ENCODE results near the gene COMT. TPM values are rescaled to one million over a fixed set of nuclear protein-coding genes. Genes with fewer than 3 reads are reported as not detected.

The COMT gene
- total and polyA plus RNA-seq, 9 donors: 61.9 to 104 (median 81.3) TPM

- no peak overlapping the region for H3K4me3 ChIP-seq (ENCODE audit: low read length)
- DNase-seq: no peak
- peaks cover 8% of the 10 kb centered on the region for H3K9me3 ChIP-seq (replicated peaks; ENCODE audit: control insufficient read depth, low read depth, low read length)
- H3K36me3 ChIP-seq (ENCODE audit: control insufficient read depth, insufficient read depth, low read length): no peaks in the 10 kb centered on the region
- 48% methylated on average over 3 of the region's 9 CpGs for WGBS (ENCODE audit: insufficient coverage)
- no peaks in the 10 kb centered on the region for H3K27me3 ChIP-seq (ENCODE audit: control insufficient read depth, insufficient read depth, low read length)
- H3K4me1 ChIP-seq (ENCODE audit: control insufficient read depth, insufficient read depth, low read length): peaks cover 55% of the 10 kb centered on the region
- peak overlapping the region; percentile 63 for H3K27ac ChIP-seq (ENCODE audit: low read length)
These were observed 60.6 kb downstream of the COMT start for GRCh38 chr22:20002128-20002527.

- Histone ChIP-seq H3K4me1 (ENCODE audit: control insufficient read depth, insufficient read depth, low read length) (peaks cover 50% of the 10 kb centered on the region), H3K27me3 (ENCODE audit: control insufficient read depth, insufficient read depth, low read length) (no peaks in the 10 kb centered on the region), H3K27ac (ENCODE audit: low read length) (peak overlapping the region; percentile 63), H3K4me3 (ENCODE audit: low read length) (no peak overlapping the region), H3K9me3 (replicated peaks; ENCODE audit: control insufficient read depth, low read depth, low read length) (peaks cover 8% of the 10 kb centered on the region), H3K36me3 (ENCODE audit: control insufficient read depth, insufficient read depth, low read length) (no peaks in the 10 kb centered on the region)
- WGBS (ENCODE audit: insufficient coverage): 70% methylated on average over 2 of the region's 2 CpGs
- DNase-seq: peak; percentile 79
These were observed 61.1 kb downstream of the COMT start for GRCh38 chr22:20002636-20003035.

GRCh38 chr22:20003304-20003703 lies 61.7 kb downstream of the COMT start:
- WGBS (ENCODE audit: insufficient coverage): no CpG with 5 or more reads among the region's 1 CpG
- Histone ChIP-seq H3K4me3 (ENCODE audit: low read length) (no peak overlapping the region), H3K4me1 (ENCODE audit: control insufficient read depth, insufficient read depth, low read length) (peaks cover 44% of the 10 kb centered on the region), H3K27ac (ENCODE audit: low read length) (peak overlapping the region; percentile 63), H3K9me3 (replicated peaks; ENCODE audit: control insufficient read depth, low read depth, low read length) (peaks cover 8% of the 10 kb centered on the region), H3K36me3 (ENCODE audit: control insufficient read depth, insufficient read depth, low read length) (no peaks in the 10 kb centered on the region), H3K27me3 (ENCODE audit: control insufficient read depth, insufficient read depth, low read length) (no peaks in the 10 kb centered on the region)
- no peak for DNase-seq

GRCh38 chr22:20004464-20004863 lies 62.9 kb downstream of the COMT start:
- DNase-seq: no peak
- Histone ChIP-seq H3K4me1 (ENCODE audit: control insufficient read depth, insufficient read depth, low read length) (peaks cover 32% of the 10 kb centered on the region), H3K4me3 (ENCODE audit: low read length) (no peak overlapping the region), H3K36me3 (ENCODE audit: control insufficient read depth, insufficient read depth, low read length) (no peaks in the 10 kb centered on the region), H3K27me3 (ENCODE audit: control insufficient read depth, insufficient read depth, low read length) (no peaks in the 10 kb centered on the region), H3K9me3 (replicated peaks; ENCODE audit: control insufficient read depth, low read depth, low read length) (peaks cover 8% of the 10 kb centered on the region), H3K27ac (ENCODE audit: low read length) (no peak overlapping the region)
- WGBS (ENCODE audit: insufficient coverage): no CpG with 5 or more reads among the region's 3 CpGs

- no peak for DNase-seq
- Histone ChIP-seq H3K36me3 (ENCODE audit: control insufficient read depth, insufficient read depth, low read length) (no peaks in the 10 kb centered on the region), H3K4me1 (ENCODE audit: control insufficient read depth, insufficient read depth, low read length) (peaks cover 22% of the 10 kb centered on the region), H3K9me3 (replicated peaks; ENCODE audit: control insufficient read depth, low read depth, low read length) (peaks cover 5% of the 10 kb centered on the region), H3K27ac (ENCODE audit: low read length) (no peak overlapping the region), H3K27me3 (ENCODE audit: control insufficient read depth, insufficient read depth, low read length) (no peaks in the 10 kb centered on the region), H3K4me3 (ENCODE audit: low read length) (no peak overlapping the region)
- 86% methylated on average over 7 of the region's 11 CpGs for WGBS (ENCODE audit: insufficient coverage)
These were observed 66.8 kb downstream of the COMT start for GRCh38 chr22:20008221-20008995.

- Histone ChIP-seq H3K9me3 (replicated peaks; ENCODE audit: control insufficient read depth, low read depth, low read length) (peaks cover 5% of the 10 kb centered on the region), H3K27me3 (ENCODE audit: control insufficient read depth, insufficient read depth, low read length) (no peaks in the 10 kb centered on the region), H3K4me3 (ENCODE audit: low read length) (no peak overlapping the region), H3K4me1 (ENCODE audit: control insufficient read depth, insufficient read depth, low read length) (peaks cover 27% of the 10 kb centered on the region), H3K36me3 (ENCODE audit: control insufficient read depth, insufficient read depth, low read length) (no peaks in the 10 kb centered on the region), H3K27ac (ENCODE audit: low read length) (no peak overlapping the region)
- no peak for DNase-seq
- WGBS (ENCODE audit: insufficient coverage): 87% methylated on average over 9 of the region's 9 CpGs
These were observed 67.5 kb downstream of the COMT start for GRCh38 chr22:20009018-20009491.

- H3K27ac ChIP-seq (ENCODE audit: low read length): no peak overlapping the region
- no peak overlapping the region for H3K4me3 ChIP-seq (ENCODE audit: low read length)
- H3K36me3 ChIP-seq (ENCODE audit: control insufficient read depth, insufficient read depth, low read length): no peaks in the 10 kb centered on the region
- no peak for DNase-seq
- WGBS (ENCODE audit: insufficient coverage): 84% methylated on average over 7 of the region's 8 CpGs
- no peaks in the 10 kb centered on the region for H3K9me3 ChIP-seq (replicated peaks; ENCODE audit: control insufficient read depth, low read depth, low read length)
- H3K27me3 ChIP-seq (ENCODE audit: control insufficient read depth, insufficient read depth, low read length): no peaks in the 10 kb centered on the region
- H3K4me1 ChIP-seq (ENCODE audit: control insufficient read depth, insufficient read depth, low read length): peaks cover 32% of the 10 kb centered on the region
These were observed 68.2 kb downstream of the COMT start for GRCh38 chr22:20009582-20010306.

GRCh38 chr22:20010307-20011122 lies 68.9 kb downstream of the COMT start:
- no peaks in the 10 kb centered on the region for H3K36me3 ChIP-seq (ENCODE audit: control insufficient read depth, insufficient read depth, low read length)
- no peak for DNase-seq
- H3K27me3 ChIP-seq (ENCODE audit: control insufficient read depth, insufficient read depth, low read length): peaks cover 4% of the 10 kb centered on the region
- H3K27ac ChIP-seq (ENCODE audit: low read length): no peak overlapping the region
- 82% methylated on average over 14 of the region's 14 CpGs for WGBS (ENCODE audit: insufficient coverage)
- H3K9me3 ChIP-seq (replicated peaks; ENCODE audit: control insufficient read depth, low read depth, low read length): no peaks in the 10 kb centered on the region
- H3K4me3 ChIP-seq (ENCODE audit: low read length): no peak overlapping the region
- H3K4me1 ChIP-seq (ENCODE audit: control insufficient read depth, insufficient read depth, low read length): peaks cover 40% of the 10 kb centered on the region

- WGBS (ENCODE audit: insufficient coverage): 62% methylated on average over 10 of the region's 20 CpGs
- H3K4me3 ChIP-seq (ENCODE audit: low read length): no peak overlapping the region
- H3K9me3 ChIP-seq (replicated peaks; ENCODE audit: control insufficient read depth, low read depth, low read length): no peaks in the 10 kb centered on the region
- DNase-seq: no peak
- peaks cover 44% of the 10 kb centered on the region for H3K4me1 ChIP-seq (ENCODE audit: control insufficient read depth, insufficient read depth, low read length)
- H3K27ac ChIP-seq (ENCODE audit: low read length): no peak overlapping the region
- no peaks in the 10 kb centered on the region for H3K36me3 ChIP-seq (ENCODE audit: control insufficient read depth, insufficient read depth, low read length)
- peaks cover 4% of the 10 kb centered on the region for H3K27me3 ChIP-seq (ENCODE audit: control insufficient read depth, insufficient read depth, low read length)
These were observed 69.8 kb downstream of the COMT start for GRCh38 chr22:20011123-20011992.

All from muscle of leg (tissue), 11 donors.